ENCODE data around the gene VAMP7.
"Not testable (repeated sequence)": the region's sequence is repeated elsewhere in the genome, so short reads cannot be mapped to it uniquely, and the experiment has no call there.

The VAMP7 gene

GRCh38 chrX:155968791-155969190 lies 87.6 kb downstream of the VAMP7 start:
- no peak overlapping the region for H3K9ac ChIP-seq (ENCODE audit: low read length)
- no peaks in the 10 kb centered on the region for H3K4me1 ChIP-seq (ENCODE audit: control insufficient read depth, insufficient read depth, low read length)
- no peak overlapping the region for H3K4me3 ChIP-seq (ENCODE audit: low read length)
- H3K27me3 ChIP-seq (ENCODE audit: control insufficient read depth, insufficient read depth, low read length), result no peaks in the 10 kb centered on the region
- no peaks in the 10 kb centered on the region for H3K36me3 ChIP-seq (ENCODE audit: control insufficient read depth, insufficient read depth, low read length)
- H3K27ac ChIP-seq (ENCODE audit: low read depth, low read length), result no peak overlapping the region

DNA sequence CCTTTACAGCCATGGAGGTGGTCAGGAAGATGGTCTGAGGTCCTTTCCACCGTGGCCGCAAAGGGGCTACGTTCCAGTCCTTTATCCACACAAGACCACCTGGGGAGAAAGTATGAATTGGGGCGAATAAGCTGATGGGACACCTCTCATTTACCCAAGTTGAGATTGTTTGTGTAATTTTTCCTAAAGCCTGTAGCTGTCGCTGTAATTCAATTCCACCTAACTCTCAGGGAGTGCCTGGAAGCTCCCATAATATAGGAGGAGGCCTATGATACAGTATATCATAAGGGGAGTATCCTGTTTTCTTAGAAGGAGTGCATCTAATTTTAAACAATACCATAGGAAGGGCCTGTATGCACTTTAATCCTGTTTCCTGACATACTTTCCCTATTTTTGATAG lies 90.5 kb downstream of the VAMP7 start:
- H3K27ac ChIP-seq (ENCODE audit: low read depth, low read length); H3K4me3 ChIP-seq (ENCODE audit: low read length); H3K9ac ChIP-seq (ENCODE audit: low read length); H3K36me3 ChIP-seq (ENCODE audit: control insufficient read depth, insufficient read depth, low read length); H3K4me1 ChIP-seq (ENCODE audit: control insufficient read depth, insufficient read depth, low read length); H3K27me3 ChIP-seq (ENCODE audit: control insufficient read depth, insufficient read depth, low read length): not testable (repeated sequence)

- H3K9ac ChIP-seq (ENCODE audit: low read length); H3K4me1 ChIP-seq (ENCODE audit: control insufficient read depth, insufficient read depth, low read length); H3K4me3 ChIP-seq (ENCODE audit: low read length); H3K27ac ChIP-seq (ENCODE audit: low read depth, low read length); H3K27me3 ChIP-seq (ENCODE audit: control insufficient read depth, insufficient read depth, low read length); H3K36me3 ChIP-seq (ENCODE audit: control insufficient read depth, insufficient read depth, low read length): not testable (repeated sequence)
Observed at GRCh38 chrX:155972241-155972640, 91.1 kb downstream of the VAMP7 start.

DNA sequence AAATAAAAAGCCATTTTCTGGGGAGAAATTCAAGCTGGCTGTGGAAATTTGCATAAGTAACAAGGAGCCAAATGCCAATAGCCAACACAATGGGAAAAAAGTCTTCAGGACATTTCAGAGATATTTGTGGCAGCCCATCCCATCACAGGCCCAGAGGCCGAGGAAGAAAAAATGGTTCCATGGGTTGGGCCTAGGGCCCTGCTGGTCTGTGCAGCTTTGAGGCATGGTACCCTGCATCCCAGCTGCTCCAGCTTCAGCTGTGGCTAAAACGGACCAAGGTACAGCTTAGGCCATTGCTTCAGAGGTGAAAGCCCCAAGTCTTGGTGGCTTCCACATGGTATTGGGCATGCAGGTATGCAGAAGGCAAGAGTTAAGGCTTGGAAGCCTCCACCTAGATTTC lies 102.2 kb downstream of the VAMP7 start:
- Histone ChIP-seq H3K27ac (ENCODE audit: low read depth, low read length) (no peak overlapping the region), H3K36me3 (ENCODE audit: control insufficient read depth, insufficient read depth, low read length) (no peaks in the 10 kb centered on the region), H3K4me3 (ENCODE audit: low read length) (no peak overlapping the region), H3K4me1 (ENCODE audit: control insufficient read depth, insufficient read depth, low read length) (no peaks in the 10 kb centered on the region), H3K9ac (ENCODE audit: low read length) (no peak overlapping the region), H3K27me3 (ENCODE audit: control insufficient read depth, insufficient read depth, low read length) (no peaks in the 10 kb centered on the region)

DNA sequence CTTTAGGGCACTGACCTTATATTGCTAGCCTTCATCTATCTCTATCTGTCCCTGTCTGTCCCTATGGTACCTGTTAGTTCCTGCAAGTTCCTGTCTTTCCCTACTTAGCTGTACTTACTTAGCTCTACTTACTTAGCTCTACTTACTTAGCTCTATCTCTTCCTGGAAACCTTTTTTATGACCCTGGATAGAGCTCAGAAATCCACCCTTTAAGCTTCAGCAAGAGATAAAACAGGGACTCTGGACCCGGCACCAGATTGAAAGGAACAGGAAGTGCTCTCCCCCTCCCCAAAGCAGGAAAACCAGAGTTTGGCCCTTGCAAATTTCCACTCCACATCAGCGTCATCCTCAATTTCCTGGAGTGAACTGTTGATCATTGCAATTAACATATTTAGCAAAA lies 104.1 kb downstream of the VAMP7 start:
- Histone ChIP-seq H3K36me3 (ENCODE audit: control insufficient read depth, insufficient read depth, low read length) (no peaks in the 10 kb centered on the region), H3K4me1 (ENCODE audit: control insufficient read depth, insufficient read depth, low read length) (no peaks in the 10 kb centered on the region), H3K27ac (ENCODE audit: low read depth, low read length) (no peak overlapping the region), H3K27me3 (ENCODE audit: control insufficient read depth, insufficient read depth, low read length) (no peaks in the 10 kb centered on the region), H3K9ac (ENCODE audit: low read length) (no peak overlapping the region), H3K4me3 (ENCODE audit: low read length) (no peak overlapping the region)

DNA sequence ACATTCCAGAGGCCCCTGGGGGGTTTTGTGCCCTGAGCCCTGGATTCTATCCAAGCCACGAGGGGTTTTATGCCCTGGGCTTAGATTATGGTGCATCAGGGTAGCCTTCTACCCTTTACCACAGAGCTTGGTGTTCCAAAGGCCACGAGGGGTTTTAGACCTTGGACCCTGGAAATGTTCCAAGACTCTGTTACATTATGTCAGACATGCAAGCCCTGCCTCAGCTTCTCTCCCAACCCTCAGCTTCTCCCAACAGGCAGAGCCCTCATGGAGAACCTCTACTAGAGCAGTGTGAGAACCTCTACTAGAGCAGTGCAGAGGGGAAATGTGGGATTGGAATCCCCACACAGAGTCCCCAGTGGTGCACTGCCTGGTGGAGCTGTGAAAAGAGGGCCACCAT lies 105.8 kb downstream of the VAMP7 start:
- H3K27ac ChIP-seq (ENCODE audit: low read depth, low read length); H3K36me3 ChIP-seq (ENCODE audit: control insufficient read depth, insufficient read depth, low read length); H3K27me3 ChIP-seq (ENCODE audit: control insufficient read depth, insufficient read depth, low read length); H3K4me3 ChIP-seq (ENCODE audit: low read length); H3K9ac ChIP-seq (ENCODE audit: low read length); H3K4me1 ChIP-seq (ENCODE audit: control insufficient read depth, insufficient read depth, low read length): not testable (repeated sequence)

- no peak overlapping the region for H3K4me3 ChIP-seq (ENCODE audit: low read length)
- no peak overlapping the region for H3K9ac ChIP-seq (ENCODE audit: low read length)
- no peaks in the 10 kb centered on the region for H3K36me3 ChIP-seq (ENCODE audit: control insufficient read depth, insufficient read depth, low read length)
- no peak overlapping the region for H3K27ac ChIP-seq (ENCODE audit: low read depth, low read length)
- H3K27me3 ChIP-seq (ENCODE audit: control insufficient read depth, insufficient read depth, low read length), result no peaks in the 10 kb centered on the region
- no peaks in the 10 kb centered on the region for H3K4me1 ChIP-seq (ENCODE audit: control insufficient read depth, insufficient read depth, low read length)
Observed at GRCh38 chrX:155988859-155989258, 107.7 kb downstream of the VAMP7 start.

Data from rectal smooth muscle tissue (tissue), 1 donor.